Measurements from ENCODE around the gene FBXL2.
"Not testable (repeated sequence)": the region's sequence is repeated elsewhere in the genome, so short reads cannot be mapped to it uniquely, and the experiment has no call there.

FBXL2 gene

DNA sequence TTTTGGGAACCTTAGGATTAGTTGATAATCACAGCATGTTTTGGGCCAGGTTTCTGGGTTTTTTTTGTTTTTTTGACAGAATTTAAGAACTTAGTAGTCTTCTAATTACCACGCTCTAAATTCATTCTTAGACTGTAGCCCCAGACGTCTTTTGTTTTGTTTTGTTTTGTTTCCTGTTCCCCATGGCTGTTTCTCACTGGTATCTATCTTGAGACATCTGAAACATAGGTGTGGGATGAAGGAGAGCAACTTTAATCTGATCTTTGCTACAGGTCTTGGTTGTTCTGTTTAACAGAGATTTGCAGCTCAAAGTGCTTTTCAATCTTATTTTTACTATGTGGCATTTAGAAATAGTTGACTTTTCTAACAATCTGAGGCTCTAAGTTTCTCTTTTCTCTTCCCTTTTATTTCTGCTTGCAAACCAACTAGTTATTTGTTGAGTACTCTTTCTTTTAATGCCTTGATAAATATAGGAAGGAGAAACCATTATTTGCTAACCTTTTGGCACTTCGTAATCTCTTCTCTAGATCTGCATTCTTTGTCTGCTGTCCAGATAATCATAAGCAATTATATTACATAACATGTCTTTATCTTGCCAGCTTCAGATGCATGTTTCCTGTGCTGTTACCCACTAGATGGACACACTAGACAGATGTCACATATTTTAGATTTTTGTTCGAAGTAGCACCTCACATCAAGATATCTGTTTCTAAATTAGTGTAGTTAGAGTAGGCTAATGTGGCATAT lies 40.9 kb downstream of the FBXL2 start:
- no peak for DNase-seq

DNA sequence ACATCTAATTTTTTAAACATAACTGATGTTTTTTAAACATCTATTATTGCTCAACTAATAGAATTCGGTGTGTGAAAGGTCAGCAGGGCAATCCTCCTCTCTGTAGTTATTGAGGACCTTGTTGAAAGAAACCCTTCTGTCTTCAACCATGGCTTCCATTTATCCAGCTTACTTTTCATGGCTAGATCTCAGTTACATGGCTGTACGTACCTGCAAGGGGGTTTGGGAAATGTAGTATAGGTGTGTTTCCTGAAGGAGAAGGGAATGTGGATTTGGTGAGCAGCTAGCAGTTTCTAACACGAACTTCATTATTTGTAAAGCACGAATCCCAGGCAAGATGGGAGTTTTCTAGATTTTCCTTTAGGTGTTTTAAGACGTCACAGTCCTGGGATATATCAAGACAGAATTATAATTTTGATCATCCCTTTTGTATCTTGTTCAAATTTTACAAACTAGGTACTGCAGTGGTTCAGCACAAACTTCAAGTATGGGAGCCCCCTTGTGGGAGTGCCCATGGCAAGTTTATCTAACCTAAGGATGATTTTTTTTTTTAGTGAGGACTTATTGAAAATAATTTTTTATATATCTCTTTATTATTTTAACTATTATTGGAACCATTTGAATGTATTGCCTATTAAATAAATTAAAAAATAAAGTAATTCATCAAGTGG lies 41.6 kb downstream of the FBXL2 start:
- DNase-seq: no peak

DNA sequence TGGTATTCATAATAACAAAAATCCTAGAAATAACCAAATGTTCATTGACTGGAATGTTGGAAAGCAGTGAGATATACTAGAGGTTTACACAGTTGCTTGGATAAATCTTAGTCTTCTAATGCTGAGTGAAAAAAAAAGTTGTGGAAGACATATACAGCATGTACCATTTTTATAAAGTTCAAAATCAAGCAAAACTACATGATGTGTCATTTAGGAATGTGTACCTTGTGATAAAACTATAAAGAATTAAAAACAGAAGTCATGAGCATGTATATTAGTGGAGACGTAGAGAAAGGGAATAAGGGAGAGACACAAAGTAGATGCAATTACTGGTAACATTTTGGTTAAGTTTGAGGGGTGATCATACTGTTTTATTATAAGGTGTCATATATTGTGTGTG lies 45.2 kb downstream of the FBXL2 start:
- no peak for DNase-seq

GRCh38 chr3:33331414-33331813 lies 54.2 kb downstream of the FBXL2 start:
- DNase-seq: no peak

- no peak for DNase-seq
These were observed 57.1 kb downstream of the FBXL2 start for GRCh38 chr3:33334364-33334763.

- DNase-seq: not testable (repeated sequence)
These were observed 61.8 kb downstream of the FBXL2 start for GRCh38 chr3:33338936-33339465.

GRCh38 chr3:33339758-33340157 lies 62.5 kb downstream of the FBXL2 start:
- DNase-seq: no peak

GRCh38 chr3:33355611-33356010 lies 78.4 kb downstream of the FBXL2 start:
- no peak for DNase-seq

DNA sequence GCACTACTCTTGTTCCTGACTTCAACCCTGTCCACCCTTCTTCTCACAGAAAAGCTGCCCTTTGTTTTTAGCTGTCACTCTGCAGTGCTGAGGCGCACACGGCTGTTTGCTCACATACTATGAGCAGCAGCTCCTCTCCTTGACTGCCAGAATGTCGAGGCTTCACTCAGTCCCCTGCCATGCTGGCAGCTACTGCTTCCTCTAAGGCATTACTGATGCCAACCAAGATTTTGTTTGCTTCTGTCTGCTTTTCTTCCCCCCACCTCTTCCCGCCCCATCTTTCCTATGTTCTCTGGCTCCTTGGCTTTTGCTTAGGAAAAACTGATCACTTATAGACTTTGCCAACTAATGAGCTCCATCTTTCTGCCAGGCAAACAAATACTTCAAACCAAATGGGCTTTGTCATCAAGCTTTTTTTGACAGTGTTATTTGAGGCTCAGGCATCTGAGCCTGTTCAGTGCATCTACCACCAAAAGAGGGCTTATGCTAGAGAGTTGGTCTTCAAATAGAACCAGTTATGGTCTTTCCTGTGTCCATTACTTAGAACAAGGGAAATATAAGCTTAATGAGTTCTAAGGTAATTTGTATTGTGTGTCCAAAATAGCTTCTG lies 81.0 kb downstream of the FBXL2 start:
- DNase-seq: no peak

DNA sequence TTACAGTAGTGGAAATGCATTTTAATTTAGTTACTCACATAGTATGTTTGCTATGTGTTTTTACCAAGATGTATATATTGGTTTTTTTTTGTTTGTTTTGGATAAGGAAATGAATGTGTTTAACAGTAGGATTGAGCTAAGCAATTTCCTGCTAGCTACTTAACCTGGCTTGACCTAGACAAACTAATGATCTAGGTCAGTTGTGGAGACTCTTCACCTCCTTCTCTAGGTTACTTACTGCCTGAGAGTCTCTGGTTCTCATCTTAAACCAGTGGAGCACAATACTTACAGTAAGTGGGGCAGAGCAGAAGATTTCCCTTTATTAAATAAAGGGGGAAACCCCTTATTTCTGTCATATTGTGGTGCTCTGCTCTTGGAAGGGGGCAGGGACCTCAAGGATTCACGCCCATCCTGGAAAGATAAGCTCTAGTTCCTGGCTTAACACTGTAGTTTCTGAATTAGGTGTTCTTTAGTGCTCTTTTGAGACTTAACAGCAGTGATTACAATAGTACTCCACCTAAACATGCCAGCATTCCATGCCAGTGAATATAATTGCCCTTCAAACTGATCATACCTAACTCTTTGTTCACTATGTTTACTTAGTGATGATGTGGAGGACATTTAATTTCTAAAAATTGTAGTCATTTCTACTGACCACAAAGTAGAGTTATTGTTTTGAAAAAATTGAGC lies 83.0 kb downstream of the FBXL2 start:
- DNase-seq: no peak

GRCh38 chr3:33363113-33363800 lies 86.0 kb downstream of the FBXL2 start:
- no peak for DNase-seq

GRCh38 chr3:33364060-33364459 lies 86.8 kb downstream of the FBXL2 start:
- DNase-seq: no peak

- DNase-seq: no peak
These were observed 87.4 kb downstream of the FBXL2 start for GRCh38 chr3:33364531-33365128.

- no peak for DNase-seq
These were observed 95.2 kb downstream of the FBXL2 start for GRCh38 chr3:33372218-33373081.

DNA sequence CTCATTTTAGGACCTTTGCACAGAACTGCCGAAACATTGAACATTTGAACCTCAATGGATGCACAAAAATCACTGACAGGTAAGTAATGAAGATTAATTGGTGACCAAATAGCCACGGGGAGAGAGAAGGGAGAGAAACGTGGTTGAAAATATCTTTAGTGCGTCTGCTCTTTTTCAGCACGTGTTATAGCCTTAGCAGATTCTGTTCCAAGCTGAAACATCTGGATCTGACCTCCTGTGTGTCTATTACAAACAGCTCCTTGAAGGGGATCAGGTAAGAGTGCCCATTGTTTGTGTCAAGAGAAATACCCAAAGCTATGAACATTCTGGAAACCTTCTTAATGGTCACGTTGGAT lies 95.8 kb downstream of the FBXL2 start:
- DNase-seq: no peak

GRCh38 chr3:33377489-33377888 lies 100.2 kb downstream of the FBXL2 start:
- no peak for DNase-seq

- no peak for DNase-seq
These were observed 100.7 kb downstream of the FBXL2 start for GRCh38 chr3:33377931-33378330.

- no peak for DNase-seq
These were observed 103.4 kb downstream of the FBXL2 start for GRCh38 chr3:33380653-33381052.

DNA sequence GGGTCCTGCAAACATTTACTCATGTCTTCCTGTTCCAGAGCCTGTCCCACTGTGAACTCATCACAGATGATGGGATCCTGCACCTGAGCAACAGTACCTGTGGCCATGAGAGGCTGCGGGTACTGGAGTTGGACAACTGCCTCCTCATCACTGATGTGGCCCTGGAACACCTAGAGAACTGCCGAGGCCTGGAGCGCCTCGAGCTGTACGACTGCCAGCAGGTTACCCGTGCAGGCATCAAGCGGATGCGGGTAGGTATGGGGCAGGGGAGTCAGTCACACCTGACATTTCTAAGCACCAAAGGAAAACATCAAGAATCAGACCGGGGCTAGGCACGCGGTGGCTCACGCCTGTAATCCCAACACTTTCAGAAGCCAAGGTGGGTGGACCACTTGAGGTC lies 106.7 kb downstream of the FBXL2 start:
- no peak for DNase-seq

DNA sequence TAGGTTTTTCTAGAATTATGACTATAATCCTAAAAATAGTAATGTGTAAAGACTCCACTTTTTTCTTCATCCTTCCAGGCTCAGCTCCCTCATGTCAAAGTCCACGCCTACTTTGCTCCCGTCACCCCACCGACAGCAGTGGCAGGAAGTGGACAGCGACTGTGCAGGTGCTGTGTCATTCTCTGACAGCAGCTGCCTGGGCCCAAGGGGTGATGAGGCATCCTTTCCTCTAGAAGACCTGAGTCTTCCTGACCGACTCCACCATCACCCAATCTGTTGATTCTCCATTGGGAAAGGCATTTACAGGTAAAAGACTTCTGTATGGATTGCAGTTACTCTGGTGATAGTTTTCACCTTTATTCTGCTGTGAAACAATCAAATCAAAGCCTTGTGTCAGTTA lies 108.2 kb downstream of the FBXL2 start:
- no peak for DNase-seq

DNA sequence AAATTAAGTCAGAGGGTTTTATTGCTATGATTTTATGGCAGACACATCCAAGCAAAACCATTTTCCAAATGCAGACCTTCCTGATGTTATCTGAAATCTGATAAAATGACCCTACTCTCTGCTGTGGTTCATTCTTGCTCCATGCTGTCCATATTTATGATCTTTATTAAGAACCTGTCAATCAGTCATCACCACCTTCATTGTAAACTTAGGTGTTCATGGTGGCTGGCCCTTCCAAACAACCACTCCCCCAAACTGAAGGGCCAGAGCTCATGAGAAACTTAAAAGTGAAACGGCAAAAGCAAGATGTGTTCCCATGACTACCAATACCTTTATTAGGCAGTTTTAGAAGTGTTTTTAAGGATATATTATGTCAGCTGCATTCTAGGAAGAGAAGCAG lies 109.4 kb downstream of the FBXL2 start:
- DNase-seq: no peak
